ENCODE measurements around the gene KAT8.
A peak's percentile ranks its signal among the peaks of the same experiment; 100 is the strongest.
"Not testable (repeated sequence)": the region's sequence is repeated elsewhere in the genome, so short reads cannot be mapped to it uniquely, and the experiment has no call there.

Gene KAT8

GRCh38 chr16:31084584-31085302, 32.7 kb upstream of the KAT8 start:
- DNase-seq, result no peak

GRCh38 chr16:31085411-31085810, 32.1 kb upstream of the KAT8 start:
- no peak for DNase-seq

DNA sequence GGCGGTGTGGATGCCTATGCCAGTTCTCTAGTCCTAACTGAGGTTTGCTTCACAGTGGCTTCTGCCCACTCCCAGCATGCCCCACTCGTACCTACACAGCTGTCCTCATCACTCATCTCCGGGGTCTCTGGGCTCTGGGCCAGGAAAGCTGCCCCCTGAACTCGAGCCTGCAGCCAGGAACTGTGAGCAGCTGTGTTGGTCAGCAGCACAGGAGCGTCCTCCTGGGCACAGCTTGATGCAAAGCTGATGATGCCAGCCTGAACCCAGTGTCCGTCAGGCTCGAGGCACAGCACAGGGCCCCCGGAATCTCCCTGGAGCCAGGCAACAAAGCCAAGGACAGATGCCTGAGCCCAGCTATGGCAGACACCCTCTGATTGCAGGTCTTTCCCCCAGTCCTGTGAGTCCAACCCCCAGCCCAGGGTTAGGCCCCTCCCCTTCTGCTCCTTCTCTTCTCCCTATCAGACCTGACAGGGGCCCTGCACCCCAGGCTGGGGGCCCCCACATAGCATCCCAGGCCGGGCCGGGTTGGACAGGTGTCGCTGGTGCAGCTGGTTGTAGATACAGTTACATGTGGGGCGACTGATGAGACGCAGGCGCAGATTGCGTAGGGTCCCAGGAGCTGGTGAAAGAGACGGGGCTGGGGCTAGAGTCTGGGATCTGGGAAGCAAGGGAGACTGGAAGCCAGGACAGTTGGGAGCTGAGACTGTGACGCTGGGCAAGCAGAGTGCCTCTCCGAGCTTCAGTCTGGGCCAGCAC, 31.4 kb upstream of the KAT8 start:
- DNase-seq, result no peak

DNA sequence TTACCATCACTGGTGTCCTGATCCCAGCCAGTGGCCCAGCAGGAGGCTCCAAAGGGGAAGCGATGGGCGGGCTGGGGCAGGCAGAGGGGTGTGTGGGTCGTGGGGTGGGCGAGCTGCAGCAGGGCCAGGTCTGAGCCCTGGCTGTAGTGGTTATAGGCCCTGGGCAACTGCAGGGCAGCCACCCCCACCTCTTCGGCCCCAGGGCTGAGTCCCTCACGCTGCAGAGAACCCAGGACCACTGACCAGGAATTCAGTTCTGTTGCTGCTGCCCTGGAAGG, 30.9 kb upstream of the KAT8 start:
- no peak for DNase-seq

- DNase-seq, result no peak
Observed at GRCh38 chr16:31087481-31087880, 30.0 kb upstream of the KAT8 start.

- DNase-seq, result no peak
Observed at GRCh38 chr16:31087971-31088370, 29.5 kb upstream of the KAT8 start.

- DNase-seq, result no peak
Observed at GRCh38 chr16:31088459-31089183, 28.8 kb upstream of the KAT8 start, which contains the start of gene PRSS53. Gene PRSS53 (minus strand): TSS chr16:31088943. CDS start chr16:31088809, 134 bp downstream.

GRCh38 chr16:31089199-31089598, 28.3 kb upstream of the KAT8 start:
- no peak for DNase-seq

- no peak for DNase-seq
Observed at GRCh38 chr16:31090540-31090939, 26.9 kb upstream of the KAT8 start.

GRCh38 chr16:31092330-31092729, 25.1 kb upstream of the KAT8 start:
- no peak for DNase-seq

DNA sequence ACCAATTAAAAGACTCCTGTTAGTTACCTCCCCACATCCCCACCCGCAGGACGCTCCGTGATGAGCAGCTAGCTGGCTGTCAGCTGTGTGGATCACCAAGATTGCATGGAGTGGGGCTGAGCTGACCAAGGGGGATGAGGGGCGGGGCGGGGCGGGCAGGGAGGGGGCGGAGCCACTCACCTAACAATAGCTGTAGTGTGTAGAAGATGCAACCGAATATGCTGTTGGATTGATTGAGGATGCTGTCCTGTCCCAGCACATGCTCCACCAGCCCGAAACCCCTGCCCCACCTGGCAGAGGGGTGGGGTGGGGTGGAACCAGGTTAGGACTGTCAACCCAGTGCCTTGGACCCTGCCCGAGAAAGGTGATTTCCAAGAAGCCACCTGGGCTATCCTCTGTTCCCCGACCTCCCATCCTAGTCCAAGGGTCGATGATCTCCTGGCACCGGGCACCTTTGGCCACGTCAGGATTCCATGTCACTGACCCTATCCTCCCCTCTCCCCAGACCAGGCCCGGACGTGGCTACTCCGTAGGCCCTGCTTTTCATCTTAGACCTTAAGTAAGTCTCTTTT, 24.2 kb upstream of the KAT8 start:
- no peak for DNase-seq

DNA sequence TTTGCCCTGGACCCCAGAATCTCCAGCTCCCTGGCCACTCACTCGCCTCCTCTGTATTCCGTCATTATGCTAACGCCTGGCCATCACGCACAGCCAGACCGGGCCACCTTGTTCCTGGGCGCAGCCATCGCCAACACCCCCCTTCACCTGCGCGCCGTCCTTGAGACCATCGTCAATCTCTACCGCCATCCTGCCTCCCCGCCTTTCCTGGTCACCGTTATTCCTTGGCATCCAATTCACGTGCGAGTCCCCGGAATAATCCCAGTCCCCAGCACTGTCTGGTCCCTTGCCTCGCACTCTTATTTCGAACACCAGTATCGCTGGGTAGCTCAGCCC, 23.4 kb upstream of the KAT8 start:
- no peak for DNase-seq

DNA sequence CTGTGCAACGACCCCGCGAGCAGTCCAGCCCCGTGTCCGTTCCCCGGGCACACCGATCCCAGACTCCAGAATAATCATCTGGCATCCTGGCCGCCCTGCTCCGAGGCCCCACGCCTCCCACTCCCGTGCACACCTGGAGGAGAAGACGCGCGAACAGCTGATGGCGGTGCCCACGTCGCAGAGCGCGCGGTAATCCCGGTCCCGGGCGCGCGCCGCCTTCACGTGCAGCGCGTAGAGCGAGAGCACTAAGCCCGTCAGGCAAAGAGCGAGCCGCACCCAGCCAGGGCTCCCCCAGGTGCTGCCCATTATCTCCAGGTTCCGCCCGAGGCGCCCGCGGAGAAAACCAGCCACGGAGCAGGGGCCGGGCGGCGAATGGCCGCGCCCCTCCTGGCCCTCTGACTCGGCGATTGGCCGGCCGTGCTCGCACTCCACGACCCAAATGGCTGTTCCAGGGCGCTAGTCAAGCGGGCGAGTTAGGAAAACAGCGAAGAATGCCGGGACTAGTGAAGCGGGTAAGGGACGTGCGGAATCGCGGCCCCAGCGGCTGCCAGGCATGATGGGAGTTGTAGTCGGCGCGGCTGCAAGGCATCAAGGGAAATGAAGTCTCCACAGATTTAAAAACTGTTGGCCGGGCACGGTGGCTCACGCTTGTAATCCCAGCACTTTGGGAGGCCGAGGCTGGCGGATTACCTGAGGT, 22.9 kb upstream of the KAT8 start, which contains the start of gene VKORC1:
Gene VKORC1 (minus strand): TSS at position 374 of the 697 bp plus-strand sequence. CDS start 68 bp downstream, at position 306.
- peak; percentile 87 for DNase-seq

- no peak for DNase-seq
Observed at GRCh38 chr16:31099860-31100638, 17.4 kb upstream of the KAT8 start.

DNA sequence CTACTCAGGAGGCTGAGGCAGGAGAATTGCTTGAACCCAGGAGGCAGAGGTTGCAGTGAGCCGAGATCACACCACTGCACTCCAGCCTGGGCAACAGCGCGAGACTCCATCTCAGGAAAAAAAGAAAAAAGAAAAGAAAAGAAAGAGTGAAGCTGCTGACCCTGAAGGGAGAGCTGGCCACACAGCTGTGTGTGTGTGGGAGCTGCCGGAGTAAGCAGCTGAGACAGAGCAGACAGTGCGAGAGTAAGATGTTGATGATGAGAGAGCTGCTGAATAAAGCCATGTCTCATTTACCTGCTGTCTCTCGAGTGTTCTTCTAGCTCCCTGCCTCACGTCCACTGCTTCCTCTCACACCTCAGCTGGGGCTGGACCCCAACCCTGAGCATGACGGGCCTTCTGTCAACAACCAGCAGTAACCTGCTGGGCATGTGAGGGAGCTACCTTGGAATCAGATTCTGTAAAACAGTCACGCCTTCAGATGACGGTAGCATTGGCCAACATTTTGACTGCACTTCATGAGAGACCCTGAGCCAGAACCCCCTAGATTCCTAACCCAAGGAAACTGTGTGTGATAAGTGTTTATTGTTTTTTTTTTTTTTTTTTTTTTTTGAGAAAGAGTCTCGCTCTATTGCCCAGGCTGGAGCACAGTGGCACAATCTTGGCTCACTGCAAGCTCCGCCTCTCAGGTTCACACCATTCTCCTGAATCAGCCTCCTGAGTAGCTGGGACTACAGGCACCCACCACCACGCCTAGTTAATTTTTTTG, 16.4 kb upstream of the KAT8 start:
- DNase-seq, result not testable (repeated sequence)

DNA sequence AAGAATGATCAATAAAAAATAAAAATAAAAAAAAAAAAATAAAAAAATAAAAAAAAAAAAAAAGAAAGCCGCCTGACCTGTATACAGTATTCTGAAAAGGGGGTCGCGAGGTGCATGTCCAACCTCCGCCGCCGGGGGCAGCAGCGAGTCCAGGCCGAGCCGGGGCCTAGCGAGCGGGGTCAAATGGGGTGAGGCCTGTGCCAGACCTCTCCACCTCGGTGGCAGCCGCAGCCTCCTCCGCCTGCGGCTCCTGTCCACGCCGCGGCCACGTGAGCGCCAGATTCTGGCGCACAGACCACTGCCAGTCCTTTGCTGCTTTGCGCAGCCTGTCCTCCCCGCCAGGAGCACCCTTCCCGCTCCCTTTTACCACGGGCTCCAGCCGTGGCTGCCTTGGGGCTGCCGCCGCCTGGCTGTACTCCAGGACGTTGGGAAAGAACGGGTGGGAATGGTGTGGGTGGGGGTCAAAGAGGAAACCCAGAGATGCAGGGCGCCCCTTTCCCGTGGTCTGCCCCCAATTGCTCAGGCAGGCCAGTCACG, 11.7 kb upstream of the KAT8 start:
- DNase-seq, result no peak

DNA sequence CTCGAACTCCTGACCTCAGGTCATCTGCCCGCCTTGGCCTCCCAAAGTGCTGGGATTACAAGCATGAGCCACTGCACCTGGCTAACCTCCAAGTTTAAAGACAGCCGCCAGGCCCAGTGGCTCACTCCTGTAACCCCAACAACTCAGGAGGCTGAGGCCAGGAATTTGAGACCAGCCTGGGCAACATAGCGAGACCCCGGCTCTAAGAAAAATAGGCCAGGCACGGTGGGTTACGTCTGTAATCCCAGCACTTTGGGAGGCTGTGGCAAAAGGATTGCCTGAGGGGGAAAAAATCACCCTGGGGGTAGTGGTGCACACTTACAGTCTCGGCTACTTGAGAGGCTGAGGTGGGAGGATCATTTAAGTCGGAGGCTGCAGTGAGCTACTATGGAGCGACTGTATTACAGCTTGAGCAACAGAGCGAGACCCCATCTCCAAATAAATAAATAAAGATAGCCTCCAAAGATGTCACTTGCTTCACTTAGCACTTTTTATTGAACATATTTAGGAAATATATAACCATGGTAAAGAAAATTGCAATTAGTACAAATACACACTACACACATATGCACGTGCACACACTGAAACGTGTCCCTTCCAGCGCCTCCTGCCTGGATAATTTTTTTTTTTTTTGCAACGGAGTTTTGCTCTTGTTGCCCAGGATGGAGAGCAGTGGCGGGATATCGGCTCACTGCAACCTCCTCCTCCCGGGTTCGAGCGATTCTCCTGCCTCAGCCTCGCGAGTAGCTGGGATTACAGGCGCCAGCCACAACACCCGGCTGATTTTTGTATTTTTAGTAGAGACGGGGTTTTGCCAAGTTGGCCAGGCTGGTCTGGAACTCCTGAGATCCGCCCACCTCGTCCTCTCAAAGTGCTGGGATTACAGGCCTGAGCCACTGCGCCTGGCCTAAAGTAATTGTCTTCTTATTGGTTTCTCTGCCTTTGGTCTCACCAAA, 10.7 kb upstream of the KAT8 start:
- DNase-seq, result no peak

DNA sequence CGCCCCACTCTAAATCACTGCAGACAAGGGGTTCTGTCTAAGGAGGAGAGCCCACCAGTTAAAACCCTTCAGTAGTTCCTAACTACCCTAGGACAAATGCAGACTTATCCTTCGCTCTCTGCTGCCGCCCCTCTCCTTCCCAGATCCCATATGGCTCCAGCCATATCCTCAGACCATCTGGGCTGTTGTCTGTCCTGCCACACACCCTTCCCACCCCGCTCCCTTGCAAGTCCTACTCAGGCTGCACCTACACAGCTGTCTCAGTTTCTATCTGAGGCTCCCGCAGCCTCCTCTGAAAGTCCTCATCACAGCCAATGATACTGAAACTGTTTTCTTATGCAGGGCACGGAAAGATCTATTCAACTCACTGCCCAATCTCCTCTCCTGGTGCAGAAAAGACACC, 10.0 kb upstream of the KAT8 start:
- no peak for DNase-seq

DNA sequence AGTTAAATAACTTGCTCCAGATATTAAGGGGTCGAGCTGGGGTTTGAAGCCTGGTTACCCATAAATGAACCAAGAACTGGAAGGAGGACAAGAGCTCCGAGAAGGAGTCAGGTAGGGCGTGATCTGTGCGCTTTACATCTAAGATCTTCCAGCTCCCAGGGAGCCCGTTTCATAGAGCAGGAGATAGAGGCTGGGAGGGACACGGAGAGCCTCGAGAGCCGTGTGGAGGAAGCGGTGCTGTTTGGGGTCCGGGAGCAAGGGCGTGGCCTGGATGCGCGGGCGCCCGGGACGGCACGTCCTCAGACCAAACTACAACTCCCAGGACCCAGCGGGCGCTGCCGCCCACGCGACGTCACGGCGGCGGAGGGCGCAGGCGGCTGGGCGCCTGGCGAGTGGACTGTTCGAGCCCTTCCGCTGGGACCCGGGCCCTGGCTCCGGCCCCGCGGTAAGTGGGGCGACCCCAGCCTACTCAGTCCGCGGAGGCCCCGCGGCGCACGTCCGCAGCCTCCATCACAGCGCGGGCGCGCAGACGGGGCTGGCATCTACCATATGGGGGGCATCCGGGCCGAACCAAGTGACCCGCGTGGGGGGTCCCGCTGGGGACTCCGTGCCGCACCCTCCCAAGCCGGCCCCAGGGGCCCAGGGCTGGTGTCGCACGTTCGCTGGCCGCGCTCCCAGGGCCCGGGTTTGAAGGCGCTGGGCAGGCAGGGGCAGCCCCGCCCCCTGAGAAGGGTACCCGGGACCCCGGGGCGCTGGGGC, 9.2 kb upstream of the KAT8 start, which contains the start of gene BCKDK:
Gene BCKDK (plus strand): TSS at position 352 of the 759 bp plus-strand sequence. CDS start 838 bp downstream, outside the sequence.
- no peak for DNase-seq

Measured in NCI-H1436 treated with DMSO at 0.1 percent for 48 hours (cell line).